ENCODE data around the gene GPR37.

GPR37 gene

GRCh38 chr7:124765401-124766352 is at the start of gene GPR37:
TSS of gene GPR37 (minus strand) at chr7:124765792. CDS start at chr7:124764976, 816 bp downstream.
- DNase-seq, result peak; percentile 91

GRCh38 chr7:124813994-124814798 is 48.6 kb upstream of the GPR37 start:
- DNase-seq, result no peak

- no peak for DNase-seq
Measured at GRCh38 chr7:124812764-124813163, 47.2 kb upstream of the GPR37 start.

- DNase-seq, result no peak
Measured at GRCh38 chr7:124811341-124811740, 45.7 kb upstream of the GPR37 start.

GRCh38 chr7:124810605-124811004 is 45.0 kb upstream of the GPR37 start:
- DNase-seq, result no peak

- no peak for DNase-seq
Measured at GRCh38 chr7:124808206-124808605, 42.6 kb upstream of the GPR37 start.

GRCh38 chr7:124801330-124801895 is 35.8 kb upstream of the GPR37 start:
- DNase-seq, result no peak

GRCh38 chr7:124800386-124800785 is 34.8 kb upstream of the GPR37 start:
- no peak for DNase-seq

- DNase-seq, result no peak
Measured at GRCh38 chr7:124799448-124799847, 33.9 kb upstream of the GPR37 start.

- DNase-seq, result no peak
Measured at GRCh38 chr7:124796771-124797170, 31.2 kb upstream of the GPR37 start.

- no peak for DNase-seq
Measured at GRCh38 chr7:124792696-124793095, 27.1 kb upstream of the GPR37 start.

- DNase-seq, result no peak
Measured at GRCh38 chr7:124792002-124792401, 26.4 kb upstream of the GPR37 start.

GRCh38 chr7:124791426-124791825 is 25.8 kb upstream of the GPR37 start:
- no peak for DNase-seq

- DNase-seq, result no peak
Measured at GRCh38 chr7:124790645-124791044, 25.1 kb upstream of the GPR37 start.

GRCh38 chr7:124785994-124786393 is 20.4 kb upstream of the GPR37 start:
- DNase-seq, result peak; percentile 16

- peak; percentile 79 for DNase-seq
Measured at GRCh38 chr7:124784879-124785818, 19.6 kb upstream of the GPR37 start.

- DNase-seq, result no peak
Measured at GRCh38 chr7:124783271-124783670, 17.7 kb upstream of the GPR37 start.

- no peak for DNase-seq
Measured at GRCh38 chr7:124781907-124782734, 16.5 kb upstream of the GPR37 start.

- no peak for DNase-seq
Measured at GRCh38 chr7:124781418-124781817, 15.8 kb upstream of the GPR37 start.

- DNase-seq, result no peak
Measured at GRCh38 chr7:124780608-124781007, 15.0 kb upstream of the GPR37 start.

- no peak for DNase-seq
Measured at GRCh38 chr7:124780056-124780455, 14.5 kb upstream of the GPR37 start.

All from NCI-H82 (cell line).